HG03095 (cell line): ENCODE results near the gene BAIAP2.
"Not testable (repeated sequence)": the region's sequence is repeated elsewhere in the genome, so short reads cannot be mapped to it uniquely, and the experiment has no call there.

Source experiments
- ATAC-seq: cut with Tn5 transposase; IDR thresholded peaks from one replicate; pipeline ENCODE4 v1.9.1; 2021; ENCODE audit warnings: moderate library complexity; ENCODE audit not compliant: unreplicated experiment

BAIAP2 gene

DNA sequence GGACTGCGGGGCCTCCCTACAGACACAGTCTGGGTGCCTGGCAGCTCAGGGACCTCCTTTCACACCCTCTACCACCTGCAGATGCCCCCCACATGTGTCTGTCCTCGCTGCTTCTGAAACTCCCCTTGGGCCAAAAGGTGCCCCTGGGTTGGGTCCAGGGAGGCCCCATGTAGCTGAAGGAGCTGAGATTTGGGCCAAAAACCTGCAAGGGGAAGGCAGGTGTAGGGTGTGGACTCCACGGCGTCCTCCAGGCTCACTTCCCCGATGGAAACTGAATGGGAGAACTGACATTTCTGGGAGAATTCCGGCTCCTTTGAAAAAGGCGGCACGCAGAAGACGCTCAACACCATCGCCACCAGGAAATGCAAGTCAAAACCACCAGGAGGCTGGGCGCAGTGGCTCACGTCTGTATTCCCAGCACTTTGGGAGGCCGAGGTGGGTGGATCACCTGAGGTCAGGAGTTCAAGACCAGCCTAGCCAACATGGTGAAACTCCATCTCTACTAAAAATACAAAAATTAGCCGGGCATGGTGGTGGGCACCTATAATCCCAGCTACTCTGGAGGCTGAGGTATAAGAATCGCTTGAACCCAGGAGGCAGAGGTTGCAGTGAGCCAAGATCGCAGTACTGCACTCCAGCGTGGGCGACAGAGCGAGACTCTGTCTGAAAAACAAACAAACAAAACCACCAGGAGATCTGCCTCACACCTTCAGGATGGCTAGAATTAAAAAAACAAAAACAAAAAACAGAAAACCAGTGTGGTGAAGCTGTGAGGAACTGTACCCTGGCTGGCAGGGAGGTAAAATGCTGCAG is 13.2 kb upstream of the BAIAP2 start:
- ATAC-seq = no peak

DNA sequence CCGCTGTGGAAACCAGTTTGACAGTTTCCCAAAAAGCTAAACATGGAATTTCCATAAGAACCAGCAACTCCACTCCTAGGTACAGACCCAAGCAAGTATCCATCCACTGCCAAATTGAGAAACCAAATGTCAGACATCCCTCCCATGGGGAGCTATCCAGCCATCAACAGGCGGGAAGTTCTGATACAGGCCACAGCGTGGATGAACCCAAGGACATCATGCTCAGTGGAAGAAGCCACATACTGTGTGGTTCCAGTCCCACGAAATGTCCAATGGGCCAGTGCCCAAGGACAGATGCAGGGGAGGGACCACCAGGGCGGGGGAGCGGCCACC is 12.6 kb upstream of the BAIAP2 start:
- no peak for ATAC-seq

DNA sequence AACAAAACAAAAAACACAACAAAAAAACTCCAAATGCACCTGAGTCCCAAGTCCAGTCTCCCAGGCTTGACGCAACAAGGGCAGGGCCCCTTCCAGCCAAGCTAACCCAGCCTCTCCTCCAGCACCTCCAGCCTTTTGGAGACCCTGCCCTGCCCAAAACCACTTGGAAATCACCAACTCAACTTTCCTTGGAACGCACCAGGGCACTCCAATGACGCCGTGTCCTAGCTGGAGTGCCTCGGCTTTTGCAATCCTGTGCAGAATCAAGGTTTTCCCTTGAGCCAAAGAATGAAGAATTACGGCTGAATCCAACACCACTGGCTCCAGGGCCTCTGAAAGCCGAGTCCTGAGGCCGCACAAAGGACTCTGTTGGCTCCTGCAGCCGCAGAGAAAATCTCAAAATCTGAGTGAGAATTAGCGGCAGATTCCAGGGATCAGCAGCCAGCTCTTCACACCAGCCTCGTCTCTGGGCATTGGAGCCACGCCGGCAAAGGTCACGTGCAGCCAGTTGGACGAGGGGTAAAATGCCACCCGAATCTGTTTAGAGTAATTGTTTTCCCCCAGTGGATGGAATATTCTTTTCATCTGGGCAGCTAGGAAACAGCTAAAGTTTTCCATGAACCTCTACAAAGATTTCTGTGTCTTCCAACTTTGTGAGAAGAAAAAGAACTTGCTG is 9.7 kb upstream of the BAIAP2 start:
- ATAC-seq = no peak

DNA sequence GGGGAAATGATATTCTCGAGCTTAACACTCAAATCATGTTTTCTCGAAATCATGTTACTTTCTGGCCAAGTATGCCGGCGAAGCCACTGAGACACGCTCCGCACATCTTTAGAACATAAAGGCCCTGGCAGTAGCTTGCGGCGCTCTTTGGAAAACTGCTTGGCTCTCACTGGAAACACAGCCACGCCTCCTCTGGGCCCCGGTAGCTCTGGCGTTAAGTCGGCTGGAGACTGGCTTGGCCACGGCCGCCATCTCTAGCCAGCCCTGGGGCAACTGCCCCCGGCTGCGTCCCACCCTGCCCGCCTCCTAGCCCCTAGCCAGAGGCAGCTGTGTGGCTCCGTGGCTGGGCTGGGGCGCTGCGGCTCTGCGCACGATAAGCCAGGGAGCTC is 9.2 kb upstream of the BAIAP2 start:
- ATAC-seq = no peak

DNA sequence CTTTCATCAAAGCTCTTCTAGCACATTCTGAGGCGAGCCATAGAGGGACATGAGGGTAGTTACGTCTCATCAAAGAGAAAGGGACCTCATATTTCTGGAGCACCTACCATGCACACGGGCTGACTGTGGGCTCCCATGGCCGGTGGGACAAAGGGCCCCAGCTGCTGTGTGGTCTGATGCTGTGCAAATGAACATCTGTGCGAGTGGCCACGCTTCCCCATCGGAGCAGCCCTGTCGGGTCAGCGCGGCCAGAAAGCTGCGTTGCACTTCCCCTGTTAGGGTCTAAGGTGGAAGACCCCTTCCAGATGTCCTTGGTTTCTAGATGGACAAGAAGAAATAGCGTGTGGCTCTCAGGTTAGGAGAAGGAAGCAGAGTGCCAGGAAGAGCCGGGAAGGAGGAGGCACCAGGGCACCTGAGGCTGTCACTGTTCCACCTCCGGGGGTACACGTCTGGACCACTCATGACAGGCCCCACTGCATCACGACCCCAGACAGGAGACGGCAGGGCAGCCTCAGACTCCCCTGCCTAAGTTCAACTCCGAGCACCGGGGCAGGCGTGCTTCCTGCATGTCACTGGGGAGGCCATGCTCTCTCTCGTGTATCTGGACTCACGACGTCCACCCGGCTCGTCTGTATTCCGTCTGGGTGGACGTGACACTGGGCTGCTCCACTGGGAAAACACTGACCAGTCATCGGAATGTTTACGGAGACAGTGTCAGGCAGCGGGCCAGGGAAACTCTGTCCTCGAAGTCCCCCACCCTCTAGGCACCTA is 8.5 kb upstream of the BAIAP2 start:
- no peak for ATAC-seq

DNA sequence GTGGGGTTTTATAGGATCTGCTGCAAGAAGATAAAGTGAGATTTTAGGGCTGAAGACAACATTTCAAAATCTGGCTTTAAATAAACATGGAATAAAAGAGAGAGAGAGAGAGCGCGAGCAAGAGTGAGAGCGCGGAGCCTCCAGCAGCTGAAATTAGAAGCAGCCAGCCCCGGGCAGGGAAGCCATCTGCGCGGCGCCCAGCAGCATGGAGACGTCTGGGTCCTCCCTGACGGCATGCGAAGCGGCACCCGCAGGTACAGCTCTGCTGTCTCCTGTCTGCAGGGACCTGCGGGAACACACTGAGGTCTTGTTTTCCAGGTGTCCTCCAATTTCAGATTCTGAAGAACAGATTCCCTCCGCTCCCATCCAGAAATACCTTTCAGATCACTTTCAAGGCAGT is 7.9 kb upstream of the BAIAP2 start:
- ATAC-seq = no peak

DNA sequence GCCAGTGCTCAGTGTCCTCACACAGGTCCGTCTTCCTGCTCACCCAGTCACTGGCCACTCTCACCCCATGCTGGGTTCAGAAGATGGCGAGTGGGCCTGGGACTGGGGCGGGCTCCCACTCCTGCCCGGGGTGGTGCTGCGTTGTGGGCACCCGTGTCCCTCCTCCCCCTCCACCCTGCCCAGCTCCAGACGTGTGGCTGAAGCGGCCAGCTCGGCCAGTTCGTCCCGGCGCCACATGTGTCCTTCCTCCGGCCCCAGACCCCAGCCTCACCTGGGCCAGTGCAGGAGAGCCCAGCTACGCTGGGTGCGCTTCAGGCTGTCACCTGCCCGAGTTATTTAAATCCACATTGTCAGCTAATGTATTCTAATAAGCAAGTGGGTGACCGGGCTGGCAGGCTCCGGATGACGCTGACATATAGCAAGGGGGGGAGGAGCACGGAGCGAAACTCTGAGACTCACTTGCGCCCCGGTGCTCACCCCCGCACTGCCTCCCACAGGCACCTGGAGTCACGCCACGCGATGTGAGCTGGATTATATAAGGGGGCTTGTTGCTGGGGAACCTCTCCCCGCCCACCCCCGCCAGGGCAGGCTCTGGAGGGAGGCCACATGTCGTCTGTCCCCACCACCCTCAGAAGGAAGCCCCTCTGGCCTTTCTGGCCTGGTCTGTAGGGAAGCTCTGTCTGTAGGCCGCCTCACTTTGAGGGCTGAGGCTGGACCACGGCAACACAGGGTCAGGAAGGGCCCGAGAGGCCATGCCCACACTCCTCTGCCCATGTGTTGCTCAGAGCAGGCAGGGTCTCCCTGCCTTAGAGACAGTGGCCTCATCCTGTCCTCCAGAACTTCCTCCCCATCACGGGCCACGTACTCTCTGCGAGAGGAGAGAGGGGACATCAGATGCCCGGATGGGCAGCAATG is 7.1 kb upstream of the BAIAP2 start:
- no peak for ATAC-seq

DNA sequence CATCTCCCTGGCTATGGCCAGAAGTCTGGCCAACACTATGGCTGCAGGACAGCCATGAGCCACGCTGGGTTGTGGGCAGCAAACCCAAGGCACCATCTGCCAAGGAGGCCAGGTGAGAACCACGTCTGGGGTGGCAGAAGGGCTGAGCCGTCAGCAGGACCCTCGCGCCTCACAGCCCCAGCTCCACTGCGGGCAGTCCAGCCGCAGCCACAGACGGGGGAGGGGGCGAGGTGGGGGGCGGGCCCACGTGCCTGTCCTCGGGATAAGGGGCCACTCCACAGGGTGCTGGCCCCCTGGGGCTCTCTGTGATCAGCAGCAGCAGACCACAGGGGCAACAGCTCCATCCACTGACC is 6.5 kb upstream of the BAIAP2 start:
- ATAC-seq = no peak

DNA sequence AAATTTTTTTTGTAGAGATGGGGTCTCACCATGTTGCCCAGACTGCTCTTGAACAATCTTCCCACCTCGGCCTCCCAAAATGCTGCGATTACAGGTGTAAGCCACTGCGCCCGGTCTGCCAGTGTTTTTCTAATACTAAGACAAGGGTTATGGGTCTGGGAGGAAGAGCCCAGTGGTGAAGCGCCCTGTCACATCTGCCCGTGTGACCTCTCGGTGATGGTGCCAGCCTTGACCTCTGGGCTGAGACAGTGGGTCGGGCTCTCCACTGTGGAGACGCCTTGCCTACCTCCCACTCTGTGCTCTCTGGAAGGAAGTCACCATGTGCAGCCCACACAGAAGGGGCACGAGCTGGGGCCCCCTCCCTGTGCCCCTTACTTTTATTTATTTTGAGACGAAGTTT is 5.1 kb upstream of the BAIAP2 start:
- no peak for ATAC-seq

DNA sequence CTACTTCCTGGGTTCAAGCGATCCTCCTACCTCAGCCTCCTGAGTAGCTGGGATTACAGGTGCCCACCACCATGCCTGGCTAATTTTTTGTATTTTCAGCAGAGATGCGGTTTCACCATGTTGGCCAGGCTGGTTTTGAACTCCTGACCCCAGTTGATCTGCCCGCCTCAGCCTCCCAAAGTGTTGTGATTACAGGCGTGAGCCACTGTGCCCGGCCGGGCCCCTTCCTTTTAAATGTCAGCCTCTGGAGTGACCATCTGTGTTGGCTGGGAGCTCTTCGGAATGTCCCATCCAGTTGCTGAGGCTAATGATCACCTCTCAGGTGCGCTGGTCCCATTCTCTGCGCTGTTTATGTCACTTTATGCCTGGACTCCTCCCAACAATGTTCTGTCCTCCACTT is 4.6 kb upstream of the BAIAP2 start:
- not testable (repeated sequence) for ATAC-seq

DNA sequence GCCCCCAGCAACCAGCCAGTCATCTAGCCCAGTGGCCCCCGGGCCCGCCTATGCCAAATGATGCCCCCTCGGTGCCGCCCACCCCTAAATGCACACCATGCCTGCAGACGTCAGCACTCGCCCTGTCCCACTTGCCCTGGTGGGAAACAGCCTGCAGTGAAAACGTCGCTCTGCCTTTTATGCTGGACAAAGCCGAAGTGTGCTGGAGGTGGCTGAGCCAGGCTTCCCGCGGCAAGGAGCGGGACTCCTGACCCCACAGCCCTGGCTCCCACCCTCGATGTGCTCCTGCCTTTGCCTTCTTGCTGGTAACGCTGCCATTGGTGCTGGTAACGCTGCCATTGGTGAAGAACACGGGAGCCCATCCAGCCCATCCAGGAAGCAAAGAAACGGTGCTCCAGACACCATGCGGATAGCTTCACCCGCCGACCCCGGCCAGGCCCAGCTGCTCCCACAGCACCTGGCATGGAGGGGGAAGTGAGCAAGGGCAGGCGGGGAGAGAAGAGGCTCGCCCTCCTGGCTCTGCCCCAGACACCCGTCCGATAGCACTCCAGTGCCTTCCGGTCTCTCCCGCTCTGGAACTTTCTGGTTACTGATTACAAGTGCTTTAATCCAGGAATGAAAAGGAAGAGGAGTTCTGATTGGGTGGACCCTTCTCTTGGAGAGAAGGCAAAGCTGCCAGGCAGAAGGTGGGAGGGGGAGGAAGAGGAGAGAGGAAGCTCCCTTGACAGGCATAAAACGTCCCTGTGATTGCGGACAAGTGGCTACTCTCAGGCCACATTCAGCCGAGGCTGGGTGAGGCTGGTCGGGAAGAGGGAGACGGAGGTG is 4.0 kb upstream of the BAIAP2 start:
- ATAC-seq = no peak

DNA sequence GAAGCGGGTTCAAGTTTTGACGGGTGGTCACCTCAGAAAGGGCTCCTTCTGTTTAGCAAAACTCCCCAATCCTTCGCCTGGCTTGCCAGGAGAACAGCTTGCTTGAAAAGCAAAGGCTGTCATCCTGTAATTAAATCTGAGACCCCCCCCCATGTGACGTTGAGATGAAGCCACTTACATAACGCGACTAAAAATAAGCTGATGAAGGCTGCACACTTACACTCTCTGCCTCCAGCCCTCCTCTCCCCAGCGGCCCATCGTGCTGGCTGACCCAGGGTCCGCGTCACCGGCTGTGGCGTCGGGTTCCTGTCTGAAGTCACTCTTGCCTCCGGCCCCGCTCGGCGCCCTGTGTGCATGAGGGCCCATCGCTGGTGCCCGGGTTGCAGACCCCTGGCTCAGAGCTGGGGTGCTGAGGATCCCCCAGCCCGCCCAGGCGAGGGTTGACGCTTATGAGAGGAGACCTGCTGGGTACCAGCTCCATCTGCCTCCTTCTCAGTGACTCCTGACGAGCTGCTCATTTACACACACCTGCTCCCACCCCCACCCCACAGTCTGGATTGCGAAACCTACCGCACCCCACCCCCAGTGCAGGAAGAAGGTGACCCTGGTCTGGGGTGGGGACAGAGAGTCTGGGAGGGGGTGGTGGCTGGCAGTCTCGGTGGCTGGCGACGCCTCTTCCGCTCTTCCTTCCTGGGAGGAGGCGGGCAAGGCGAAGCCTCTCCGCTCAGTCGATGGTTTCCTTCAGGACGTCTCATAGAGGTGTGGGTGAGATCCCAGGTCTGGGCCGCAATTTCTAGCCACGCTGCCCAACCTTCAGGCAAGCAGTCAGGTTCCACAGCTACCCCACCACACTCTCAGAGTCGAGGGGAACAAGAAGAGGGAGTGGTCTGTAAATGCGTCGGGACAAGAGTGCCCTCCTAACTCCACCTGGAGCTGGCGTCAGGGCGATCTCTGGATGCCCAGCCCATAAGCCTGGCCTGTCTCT is 3.1 kb upstream of the BAIAP2 start:
- ATAC-seq = no peak

DNA sequence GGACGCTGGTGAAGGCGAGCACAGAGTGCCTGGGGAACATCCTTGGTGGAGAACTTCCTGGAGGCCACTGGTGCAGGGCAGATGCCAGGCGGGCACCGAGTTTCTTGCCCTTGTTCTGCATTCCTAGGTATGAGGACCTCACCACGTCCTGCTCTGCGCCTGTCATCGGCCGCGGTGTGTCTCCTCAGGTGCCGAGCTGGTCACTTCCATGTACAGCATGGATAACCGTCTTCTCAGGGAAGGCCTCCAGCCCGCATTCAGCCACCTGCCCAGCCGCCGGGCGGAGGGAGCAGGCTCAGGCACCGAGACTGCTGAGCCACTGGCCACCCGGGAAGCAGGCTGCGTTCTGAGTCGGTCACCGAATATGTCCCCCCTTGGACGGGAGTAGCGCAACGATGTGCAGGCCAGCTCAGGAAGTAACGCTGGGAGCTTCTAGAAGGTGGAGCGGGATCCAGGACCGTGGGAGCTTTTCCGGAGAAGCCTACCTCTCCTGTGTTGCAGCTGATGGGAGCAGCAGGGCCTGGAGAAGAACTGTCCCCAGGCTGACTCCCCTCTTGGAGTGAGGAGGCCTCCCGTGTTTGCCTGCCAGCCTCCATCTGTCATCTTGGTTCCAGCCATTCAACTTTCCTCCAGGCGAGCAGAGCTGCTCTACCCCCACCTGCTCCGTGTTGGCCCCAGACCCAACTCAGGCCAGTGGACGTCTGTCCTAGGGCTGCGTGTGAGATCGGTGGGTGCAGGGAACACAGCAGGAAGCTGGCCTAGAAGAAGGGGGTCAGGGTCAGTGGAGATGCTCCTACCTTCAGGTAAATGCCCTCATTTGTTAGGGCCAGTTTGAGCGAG is 2.1 kb upstream of the BAIAP2 start:
- no peak for ATAC-seq

DNA sequence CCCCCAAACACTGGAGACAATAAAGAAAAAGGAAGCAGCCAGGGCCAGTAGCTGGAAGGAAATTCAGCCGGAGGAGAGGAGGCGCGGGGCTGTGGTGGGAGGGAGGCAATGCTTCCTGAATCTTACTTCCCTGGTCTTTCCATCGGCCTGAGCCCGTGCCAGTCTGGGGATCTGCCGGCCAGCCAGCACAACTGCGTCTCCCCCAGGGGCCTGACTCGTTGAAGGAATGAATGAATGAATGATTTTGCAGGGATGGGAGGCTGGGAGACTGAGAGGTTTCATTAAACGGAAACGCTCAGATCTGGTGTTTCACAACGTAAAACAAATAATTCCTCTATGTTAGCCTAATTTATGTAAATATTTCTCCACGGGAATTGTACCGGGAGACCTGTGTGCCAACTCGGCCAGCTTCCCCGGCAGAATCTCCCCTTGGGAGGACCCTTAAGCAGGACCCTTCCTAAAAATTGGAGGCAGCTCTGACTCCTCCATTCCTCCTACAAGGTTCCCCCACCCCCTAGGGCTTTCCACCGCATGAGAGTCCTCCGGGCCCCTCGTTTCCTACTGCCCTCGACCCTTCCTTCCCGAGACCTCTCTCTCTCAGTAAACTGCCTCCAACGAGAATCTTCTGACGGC is 1.3 kb upstream of the BAIAP2 start:
- no peak for ATAC-seq

DNA sequence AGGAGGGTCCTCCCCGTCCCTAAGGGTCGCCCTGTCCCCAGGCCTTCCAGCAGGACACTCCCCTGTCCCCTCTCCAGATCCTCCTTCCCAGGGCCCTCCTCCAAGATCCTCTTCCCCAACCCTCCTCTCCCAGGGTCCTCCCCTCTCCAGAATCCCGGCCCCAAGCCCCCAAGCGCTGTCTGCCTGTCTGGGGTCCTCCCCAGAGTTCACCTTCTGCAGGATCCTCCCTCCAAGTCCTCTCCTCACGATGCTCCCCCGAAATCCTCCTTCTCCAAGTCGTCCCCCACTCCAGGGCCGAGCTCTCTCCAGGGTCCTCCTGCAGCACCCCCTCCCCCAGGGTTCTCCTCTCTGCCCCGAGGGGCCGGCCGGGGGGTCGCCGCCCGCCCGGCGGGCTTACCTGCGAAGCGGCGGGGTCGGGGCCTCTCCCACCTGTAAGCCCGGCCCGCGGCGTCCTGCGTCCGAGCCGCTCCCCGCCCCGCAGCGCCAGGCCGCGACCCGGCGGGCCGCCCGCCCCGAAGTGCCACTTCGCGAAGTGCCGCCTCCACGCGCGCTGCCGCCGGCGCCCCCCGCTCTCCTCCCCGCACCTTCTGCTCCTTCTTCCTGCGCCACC is 678 bp upstream of the BAIAP2 start:
- ATAC-seq = no peak

DNA sequence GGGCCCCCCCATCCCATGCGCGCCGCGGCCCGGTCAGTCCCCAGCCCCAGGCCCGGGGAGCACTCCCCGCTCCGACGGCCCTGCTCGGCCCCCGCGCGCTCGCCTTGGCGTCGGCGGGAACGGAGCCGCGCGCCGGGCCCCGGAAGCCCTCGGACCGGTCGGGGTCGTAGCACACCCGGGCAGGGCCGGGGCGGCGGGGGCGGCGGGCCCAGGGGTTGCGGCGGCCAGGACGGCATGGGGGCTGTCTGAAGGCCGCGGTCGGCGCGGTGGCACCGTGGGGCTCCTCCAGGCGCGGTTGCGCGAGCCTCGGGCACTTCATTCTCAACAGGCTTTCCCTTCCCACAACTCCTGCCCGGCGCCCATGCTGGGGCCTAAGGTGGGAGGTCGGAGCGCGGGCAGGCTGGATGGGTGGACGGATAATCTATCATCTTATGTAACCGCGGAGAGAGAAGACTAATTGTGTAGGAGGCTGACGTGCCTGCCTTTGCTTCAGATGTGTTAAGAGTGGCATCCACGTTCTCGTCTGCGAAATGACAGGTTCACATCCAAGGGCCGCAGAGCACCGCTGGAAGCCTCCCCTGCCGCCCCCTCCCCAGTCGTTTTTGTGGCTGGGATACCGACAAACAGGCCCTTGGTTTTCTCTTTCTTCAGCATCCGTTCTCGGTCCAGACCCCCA is 708 bp downstream of the BAIAP2 start:
- ATAC-seq = no peak
